ENCODE results near the gene CCDC187.

Gene CCDC187

DNA sequence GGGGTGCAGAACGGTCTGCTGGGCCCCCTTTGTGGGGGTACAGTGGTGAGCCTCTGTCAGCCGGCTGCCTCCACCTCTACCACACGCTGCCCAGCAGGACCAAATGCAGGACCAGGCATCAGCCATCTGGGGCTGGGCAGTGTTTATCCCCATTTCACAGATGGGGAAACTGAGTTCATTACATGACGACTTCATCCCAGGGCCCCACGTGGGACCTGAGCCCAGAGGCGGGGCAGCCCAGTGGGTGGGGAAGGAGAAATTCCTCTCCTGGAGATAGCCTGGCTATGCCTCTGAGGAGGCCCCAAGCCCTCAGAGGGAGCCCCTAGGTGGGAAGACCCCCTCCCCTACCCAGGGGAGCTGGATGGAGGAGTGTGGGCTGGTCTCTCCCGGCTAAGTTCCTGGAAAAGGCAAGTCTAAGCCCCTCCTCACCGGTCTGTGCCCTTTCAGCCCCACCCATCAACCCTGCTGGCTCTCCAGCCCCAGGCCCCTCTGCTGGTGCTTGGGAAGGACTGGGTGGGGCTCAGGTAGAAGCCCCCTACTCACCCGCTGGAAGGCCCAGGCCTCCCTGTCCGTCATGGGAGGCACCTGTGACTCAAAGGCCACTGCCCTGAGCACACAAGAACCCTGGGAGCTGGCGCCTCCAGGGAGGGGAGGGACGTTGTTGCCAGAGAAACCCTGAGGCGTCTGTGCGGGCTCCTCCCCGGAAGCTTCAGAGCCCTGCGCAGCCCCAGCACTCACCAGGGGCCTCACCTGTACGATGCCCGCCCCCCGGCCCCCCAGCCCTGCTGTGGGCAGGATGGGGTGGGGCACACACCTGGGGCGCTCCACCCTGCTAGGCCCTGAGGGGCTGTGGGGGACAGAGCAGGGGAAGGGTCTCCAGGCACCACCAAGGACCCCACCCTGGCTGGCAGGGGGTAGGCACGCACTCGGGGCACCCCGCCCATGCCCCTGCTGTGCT lies 7.4 kb upstream of the CCDC187 start:
- FAIRE-seq: no peak

DNA sequence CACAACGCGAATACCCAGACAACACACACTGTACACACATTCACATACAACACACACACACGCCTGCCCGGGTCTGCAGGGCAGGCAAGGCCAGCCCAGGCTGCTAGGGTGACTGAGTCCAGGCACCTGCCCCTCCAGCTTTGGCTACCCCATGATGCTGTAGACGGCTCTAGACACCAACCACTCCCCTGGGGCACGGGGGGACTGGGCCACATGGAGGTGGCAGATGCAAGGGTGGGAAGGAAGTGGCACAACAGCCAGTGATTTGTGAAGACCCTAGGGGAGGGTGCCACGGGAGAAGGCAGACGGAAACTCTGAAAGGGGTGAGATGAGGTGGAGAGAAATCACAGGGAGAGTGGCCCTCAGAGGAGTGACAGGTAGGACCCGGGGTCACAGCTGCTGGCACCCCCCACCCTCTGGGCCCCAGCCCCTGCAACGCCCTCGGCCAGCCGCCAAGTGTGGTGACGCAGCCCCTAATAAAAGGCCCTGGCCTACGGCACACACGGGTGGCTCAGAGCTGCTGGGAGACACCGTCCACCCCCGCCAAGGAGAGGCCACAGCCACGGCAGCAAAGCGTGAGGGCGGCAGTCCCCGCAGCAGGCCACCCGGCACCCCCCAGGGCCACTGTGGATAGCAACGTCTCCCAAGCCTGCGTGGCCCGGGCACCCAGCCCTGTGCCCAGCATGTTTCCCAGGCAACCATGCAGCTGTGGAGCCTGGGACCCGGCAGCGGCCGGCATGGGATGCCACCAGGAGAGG lies 6.6 kb upstream of the CCDC187 start:
- FAIRE-seq: no peak

DNA sequence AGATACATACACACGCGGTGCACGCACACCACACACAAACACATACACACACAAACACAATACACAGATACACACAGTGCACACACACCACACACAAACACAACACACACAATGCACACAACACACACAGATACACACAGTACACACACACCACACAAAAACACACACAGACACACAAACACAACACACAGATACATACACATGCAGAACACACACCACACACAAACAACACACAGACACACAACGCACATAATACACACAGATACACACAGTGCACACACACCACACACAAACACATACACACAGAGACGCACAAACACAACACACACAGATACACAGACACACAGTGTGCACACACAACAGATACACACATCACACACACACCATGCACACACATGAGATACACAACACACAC lies 5.9 kb upstream of the CCDC187 start:
- FAIRE-seq: no peak

DNA sequence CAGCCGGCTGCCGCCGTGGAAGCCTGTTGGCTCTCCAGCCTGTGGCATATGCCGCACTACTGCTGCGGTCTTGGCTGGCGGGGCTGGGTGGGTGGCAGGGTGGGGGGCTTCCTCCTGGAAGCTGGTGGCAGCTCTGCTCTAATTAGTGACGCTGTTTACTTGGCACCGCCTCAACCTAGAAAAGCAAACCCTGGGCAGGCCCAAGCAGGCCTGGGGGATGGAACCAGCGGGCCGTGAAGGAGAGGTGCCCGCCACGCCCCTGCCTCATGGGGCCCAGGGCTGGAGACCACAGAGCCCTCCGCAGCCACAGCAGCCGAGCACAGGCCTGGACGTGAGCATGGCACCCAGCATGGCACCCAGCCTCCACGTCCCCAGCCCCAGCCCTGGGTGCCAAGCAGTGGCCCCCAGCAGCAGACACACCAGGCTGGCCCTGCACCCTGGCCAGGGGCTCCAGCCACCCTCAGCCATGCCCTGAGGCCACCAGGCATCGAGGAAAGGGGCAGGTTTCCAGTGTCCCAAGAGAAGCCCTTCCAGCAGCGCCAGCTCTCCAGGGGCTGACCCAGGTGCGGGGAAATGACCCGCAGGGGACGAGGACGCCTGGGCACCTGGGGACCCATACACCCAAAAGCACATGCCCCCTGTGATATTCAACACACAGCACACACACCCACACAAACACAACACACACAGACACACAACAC lies 5.4 kb upstream of the CCDC187 start:
- FAIRE-seq: no peak

DNA sequence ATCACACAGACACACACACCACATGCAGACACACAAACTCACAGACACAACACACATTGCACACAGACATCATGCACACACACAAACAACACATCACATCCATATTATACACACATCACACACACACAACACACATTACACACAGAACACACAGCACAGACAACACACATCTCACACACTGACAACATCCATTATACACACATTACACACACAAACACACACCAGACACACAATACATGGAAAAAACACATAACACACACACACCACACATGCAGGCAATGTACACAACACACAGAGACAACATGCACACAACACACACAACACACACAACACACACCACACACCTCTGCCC lies 4.8 kb upstream of the CCDC187 start:
- FAIRE-seq: no peak

DNA sequence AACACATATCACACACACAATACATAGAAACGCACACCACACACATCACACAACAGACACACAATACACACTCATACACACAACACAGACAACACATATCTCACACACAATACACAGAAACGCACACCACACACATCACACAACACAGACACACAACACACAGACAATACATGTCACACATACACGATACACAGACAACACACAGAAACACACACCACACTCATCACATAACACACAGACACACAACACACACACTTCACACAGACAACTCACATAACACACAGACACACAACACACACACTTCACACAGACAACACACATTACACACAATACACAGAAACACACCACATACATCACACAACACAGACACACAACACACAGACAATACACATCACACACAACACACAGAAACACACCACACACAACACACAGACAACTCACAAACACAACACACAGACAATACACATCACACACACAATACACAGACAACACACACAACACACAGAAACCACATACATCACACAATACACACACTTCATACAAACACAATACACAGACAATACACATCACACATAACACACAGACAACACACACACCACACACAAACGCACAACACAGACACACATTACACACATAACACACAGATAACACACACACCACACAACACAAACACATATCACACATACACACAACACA lies 4.3 kb upstream of the CCDC187 start:
- no peak for FAIRE-seq

DNA sequence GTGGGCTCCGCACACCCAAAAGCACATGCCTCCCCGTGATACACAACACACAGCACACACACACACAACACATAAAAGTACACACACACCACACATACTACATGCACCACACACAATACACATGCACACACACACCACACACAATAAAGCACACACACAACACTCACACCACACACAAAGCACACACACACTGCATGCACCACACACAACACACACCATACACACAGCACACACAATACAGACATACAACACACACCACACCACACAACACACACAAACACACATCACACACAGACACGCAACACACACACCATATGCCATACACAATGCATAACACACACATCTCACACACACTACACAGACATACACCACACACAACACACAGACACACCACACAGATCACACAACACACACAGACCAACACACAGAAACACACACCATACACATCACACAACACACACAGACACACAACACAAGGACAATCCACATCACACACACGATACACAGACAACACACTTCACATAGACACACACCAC lies 3.4 kb upstream of the CCDC187 start:
- FAIRE-seq: no peak

DNA sequence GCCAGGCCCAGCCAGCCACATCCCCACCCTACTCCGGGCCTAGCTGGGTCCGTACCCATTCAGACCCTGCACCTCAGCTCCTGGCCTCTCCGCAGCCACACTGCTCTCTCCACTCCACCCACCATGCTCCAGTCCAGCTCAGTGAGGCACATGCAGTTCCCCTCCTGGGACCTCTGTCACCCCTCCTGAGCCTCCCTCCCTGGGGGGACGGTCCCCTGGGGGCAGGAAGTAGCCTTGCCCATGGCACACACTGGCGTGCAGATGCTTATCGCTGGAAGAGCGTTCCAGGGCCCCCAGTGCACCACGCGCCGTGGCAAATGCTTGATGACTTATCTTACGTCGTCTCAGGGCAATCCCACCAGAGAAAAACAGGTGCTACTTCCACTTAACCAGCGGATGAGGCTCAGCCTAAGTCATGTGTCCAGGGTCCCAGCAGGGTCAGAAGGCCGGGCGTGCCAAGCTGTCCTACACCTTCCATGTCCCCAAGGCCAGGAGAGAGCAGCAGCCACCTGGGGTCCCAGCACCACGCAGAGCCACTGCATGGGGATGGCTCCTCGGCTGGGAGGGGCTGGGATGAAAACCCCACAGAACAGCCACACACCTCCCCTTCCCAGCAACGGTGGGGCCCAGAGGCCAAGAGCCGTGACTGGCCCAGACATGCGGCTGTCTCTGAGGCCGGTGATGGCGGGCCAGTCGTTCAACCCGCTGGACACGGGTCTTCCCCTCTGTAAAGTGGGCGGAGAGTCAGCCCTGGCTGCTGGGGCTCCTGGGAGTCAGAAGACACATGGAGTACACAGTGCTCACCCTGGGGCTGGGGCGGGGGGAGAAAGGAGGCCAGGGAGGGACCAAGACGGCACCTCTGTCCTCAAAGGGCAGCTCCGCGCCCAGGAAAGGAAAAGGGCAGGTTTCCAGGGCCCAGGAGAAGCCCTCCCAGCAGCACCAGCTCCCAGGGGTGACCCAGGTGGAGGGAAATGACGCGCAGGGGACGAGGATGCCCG lies 2.6 kb upstream of the CCDC187 start:
- no peak for FAIRE-seq

DNA sequence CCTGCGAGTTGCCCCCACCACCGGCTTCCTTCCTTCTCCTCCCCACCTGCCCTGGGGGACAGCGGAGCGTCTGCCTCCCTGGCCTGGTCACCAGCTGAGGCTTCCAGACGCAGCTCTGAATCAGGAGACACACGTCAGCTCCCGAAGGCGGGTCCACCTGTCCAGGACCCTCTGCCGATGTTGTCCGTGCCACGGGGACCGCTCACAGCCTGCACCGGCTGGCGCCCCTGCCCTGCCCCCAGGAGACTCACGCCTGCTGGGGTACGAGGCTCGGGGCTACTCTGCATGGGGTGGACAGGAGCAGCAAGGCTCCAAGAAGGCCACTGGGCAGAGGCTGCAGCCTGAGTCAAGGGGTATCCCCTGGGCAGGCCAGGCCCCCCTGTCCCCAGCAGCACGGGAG lies 1.9 kb upstream of the CCDC187 start:
- FAIRE-seq: no peak

DNA sequence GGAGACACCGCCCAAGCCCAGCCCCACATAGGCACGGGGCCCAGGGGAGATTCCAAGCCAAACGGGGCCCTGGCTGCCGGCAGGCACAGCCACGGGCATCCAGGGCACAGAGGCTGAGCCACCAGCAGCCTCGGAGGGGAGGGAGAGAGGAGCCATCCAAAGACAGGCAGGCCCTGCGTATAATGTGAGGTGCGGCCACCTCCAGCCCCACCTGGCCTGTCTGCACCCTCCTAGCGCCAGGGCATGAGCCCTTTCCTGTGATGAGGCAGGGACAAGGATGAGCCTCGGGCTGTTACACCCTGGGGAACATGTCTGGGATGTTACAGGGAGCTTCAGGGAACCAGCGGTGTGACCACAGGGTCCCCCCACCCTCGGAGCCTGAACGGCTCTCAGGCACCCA lies 1.1 kb upstream of the CCDC187 start:
- no peak for FAIRE-seq

DNA sequence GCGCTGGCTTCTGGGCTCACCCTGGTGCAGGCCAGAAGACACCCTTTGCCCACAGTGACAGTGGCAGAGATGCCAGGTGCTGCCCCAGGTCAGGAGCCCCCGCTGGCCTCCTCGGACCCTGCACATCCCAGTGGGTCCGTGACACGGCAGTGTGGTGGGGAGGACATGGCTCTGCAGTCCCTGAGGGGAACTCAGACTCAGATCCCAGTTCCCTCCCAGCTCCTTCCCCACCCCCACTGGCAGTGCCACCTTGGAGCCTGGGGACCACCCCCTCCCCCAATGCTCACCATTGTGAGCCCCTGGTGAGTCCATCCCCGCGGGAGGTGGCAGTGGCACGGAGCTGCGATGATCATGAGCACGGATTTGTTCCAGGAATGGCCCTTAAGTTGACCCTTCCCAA lies 562 bp upstream of the CCDC187 start:
- no peak for FAIRE-seq

DNA sequence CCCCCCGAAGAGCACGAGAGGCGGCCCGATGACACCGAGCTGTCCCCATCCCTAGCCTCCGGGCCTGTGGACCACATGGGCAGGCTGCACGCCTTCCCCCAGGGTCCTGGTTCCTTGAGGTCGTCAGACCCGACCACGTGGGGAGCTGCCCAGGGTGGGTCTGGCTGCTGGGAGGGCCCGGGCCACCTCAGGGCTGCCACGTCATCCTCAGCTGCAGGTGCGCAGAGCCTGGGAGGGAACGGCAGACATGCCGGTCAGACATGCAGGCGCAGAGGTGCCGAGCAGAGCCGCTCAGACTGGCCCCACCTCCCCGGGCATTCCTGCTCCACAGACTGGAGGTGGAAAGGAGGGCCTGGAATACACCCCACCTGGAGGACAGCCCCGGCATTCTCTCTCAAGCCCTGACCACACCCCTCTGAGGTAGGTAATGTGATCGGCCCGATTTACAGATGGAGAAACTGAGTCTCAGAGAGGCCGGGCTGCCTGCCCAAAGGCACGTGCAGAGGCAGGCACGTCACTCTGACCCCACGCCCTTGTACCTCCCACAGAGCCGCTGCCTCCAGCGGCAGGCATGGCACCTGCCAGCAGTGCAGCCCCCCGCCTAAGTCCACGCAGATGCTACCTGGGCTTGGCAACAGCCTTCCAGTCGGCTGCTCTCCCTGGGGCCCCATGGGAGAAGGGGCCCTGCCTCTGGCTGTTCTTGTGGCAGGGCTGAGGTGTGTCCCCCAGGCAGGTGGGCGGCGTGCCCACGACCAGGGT lies 649 bp downstream of the CCDC187 start:
- no peak for FAIRE-seq

DNA sequence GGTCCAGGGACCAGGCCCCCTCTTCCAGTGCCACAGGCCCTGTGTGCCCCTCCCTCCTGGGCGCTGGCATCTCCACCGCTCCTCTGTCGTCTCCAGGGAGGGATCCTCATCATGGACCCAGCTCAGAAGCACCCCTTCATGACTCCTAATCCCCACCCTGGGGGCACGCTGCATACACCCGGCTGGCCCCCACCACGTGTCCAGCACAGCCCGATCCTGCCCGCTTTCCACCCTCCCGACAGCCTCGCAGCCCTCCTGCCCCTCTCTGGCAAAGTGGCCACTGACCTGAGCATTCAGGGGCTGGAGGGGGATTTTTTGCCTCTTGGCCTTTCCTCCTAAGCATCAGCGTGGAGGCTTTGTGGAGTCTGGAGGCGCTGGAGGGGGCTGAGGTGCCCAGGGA lies 1.4 kb downstream of the CCDC187 start:
- no peak for FAIRE-seq

DNA sequence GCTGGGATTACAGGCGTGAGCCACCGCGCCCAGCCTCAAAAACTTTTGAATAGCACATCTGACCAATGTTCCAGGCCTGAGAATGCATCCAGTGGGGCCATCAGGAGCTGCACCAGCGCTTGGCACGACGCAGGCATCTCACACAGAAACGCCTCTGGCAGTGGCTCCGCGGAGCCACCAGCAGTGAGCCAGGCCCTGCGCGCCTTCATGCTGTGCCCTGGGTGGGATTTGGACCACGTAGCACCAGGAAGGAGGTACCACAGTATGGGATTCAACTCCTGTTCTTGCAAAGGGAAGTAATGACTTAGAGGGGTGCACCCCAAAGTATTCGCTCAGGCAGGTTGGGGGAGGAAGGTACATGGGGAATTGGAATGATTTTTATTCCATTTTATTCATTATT lies 3.0 kb downstream of the CCDC187 start:
- no peak for FAIRE-seq

DNA sequence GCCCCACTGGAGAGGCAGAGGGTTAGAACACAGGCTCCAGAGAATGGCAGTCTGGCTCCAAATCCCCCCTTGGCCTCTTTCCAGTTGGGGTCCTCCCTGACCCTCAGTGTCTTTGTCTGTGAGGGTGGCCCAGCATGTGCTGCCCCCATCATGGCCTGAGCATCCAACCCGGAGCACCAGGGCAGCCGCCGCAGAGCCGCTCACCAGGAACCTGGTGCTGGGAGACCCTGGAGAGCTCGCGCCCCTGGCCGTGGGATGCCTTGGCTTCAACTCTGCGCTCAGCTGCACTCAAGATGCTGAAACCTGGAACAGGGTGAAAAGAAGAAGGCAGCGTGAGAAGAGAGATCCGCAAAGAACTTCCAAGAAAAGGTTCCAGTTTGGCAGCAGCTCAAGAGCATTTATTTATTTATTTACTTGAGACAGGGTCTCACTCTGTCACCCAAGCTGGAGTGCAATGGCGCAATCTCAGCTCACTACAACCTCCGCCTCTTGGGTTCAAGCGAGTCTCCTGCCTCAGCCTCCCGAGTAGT lies 3.8 kb downstream of the CCDC187 start:
- FAIRE-seq: no peak

DNA sequence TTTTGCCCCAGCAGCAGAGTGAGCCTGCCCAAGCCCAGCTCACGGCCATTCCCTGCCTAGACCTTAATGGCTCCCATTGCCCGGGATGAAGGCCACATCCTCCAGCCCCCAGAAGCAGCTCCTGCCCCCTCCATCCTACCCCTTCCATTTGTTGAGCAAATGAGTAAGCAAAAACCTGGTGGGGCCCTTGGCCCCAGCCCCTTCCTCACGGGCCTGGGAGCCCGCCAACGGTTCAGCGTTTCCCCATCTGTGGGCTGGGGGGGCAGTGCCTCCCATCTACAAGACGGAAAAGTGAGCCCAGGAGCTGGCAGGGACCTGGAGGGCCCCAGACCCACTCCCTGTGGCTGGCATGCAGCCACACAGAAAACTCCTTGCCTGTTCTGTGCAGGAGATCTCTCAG lies 4.4 kb downstream of the CCDC187 start:
- FAIRE-seq: no peak

DNA sequence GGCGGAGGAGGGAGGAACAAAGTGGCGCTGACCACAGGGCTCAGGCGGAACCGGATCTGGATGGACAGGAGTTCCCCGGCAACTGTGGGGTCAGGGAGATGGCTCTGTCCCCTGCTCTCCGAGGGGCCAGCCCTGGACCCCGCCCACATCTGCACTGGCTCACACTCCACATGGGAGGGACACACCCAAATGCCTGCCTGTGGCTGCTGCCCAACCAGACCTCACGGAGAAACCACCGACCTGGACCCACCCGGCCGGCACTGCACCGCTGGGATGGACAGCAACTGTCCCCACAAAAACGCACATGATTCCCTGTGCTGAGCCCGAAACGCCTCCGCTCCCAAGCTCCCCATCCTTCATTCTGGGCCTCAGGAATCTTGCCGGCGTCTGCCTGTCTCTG lies 4.8 kb downstream of the CCDC187 start:
- no peak for FAIRE-seq

DNA sequence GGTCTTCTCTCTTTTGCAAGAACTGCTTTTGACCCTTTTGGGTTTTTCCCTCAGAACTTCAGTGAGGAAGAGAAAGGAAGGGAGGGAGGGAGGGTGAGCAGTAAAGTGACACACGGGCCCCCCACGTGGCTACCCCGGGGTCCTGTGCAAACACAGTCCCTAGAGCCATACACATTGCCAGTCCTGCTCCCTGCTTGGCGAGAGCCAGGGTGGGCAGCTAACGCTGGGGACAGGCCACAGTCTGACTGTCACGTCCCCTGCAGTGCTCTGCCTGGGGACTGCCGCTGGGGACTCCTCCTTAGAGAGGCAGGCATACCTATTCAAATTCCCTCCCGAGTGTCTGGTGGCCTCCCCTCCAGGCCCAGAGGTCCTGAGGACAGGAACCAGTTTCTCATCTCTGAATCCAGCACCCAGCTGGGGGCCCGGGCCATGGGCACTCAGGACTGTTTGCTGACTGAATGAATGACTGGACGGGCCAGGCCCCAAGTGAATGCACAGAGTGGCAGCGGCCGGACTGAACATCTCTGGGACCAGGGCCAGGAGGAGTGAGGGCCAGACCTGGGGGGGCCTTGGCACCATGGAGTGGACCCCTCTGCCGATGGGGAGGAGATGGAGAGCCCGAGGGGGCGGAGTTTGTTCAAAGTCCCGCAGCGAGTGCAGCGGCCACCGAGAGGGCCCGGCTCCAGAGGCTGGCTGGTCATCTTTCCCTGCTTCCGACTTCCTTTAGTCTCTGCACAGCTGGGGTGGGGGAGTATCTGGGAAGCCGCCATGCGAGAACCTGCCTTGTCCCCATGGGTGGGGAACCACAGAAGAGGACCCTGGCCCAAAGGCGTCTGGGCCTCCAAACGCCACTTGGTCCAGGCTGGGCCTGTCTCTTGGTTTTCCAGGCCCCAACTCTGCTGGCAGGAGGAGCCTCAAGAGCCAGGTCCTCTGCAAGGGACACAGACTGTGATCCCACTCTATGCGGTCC lies 5.8 kb downstream of the CCDC187 start:
- no peak for FAIRE-seq

Measured in TTC549 (cell line).